ENCODE data around the gene TNFRSF19.

TNFRSF19 gene

GRCh38 chr13:23655321-23655720 lies 85.1 kb downstream of the TNFRSF19 start:
- no peak for DNase-seq (ENCODE audit: low read depth)
- TF ChIP-seq, protein P1, sequence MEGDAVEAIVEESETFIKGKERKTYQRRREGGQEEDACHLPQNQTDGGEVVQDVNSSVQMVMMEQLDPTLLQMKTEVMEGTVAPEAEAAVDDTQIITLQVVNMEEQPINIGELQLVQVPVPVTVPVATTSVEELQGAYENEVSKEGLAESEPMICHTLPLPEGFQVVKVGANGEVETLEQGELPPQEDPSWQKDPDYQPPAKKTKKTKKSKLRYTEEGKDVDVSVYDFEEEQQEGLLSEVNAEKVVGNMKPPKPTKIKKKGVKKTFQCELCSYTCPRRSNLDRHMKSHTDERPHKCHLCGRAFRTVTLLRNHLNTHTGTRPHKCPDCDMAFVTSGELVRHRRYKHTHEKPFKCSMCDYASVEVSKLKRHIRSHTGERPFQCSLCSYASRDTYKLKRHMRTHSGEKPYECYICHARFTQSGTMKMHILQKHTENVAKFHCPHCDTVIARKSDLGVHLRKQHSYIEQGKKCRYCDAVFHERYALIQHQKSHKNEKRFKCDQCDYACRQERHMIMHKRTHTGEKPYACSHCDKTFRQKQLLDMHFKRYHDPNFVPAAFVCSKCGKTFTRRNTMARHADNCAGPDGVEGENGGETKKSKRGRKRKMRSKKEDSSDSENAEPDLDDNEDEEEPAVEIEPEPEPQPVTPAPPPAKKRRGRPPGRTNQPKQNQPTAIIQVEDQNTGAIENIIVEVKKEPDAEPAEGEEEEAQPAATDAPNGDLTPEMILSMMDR (IDR thresholded peaks at IDR 0.05; ENCODE audit: insufficient read depth, low read depth, low read length, missing control alignments): no peak
- H3K4me3 ChIP-seq (ENCODE audit: low read depth, low read length): no peak overlapping the region

- TF ChIP-seq, protein P1 (IDR thresholded peaks at IDR 0.05; ENCODE audit: insufficient read depth, low read depth, low read length, missing control alignments): no peak
- H3K4me3 ChIP-seq (ENCODE audit: low read depth, low read length): no peak overlapping the region
- peak; percentile 35 for DNase-seq (ENCODE audit: low read depth)
These were observed 86.6 kb downstream of the TNFRSF19 start for GRCh38 chr13:23656637-23657371.

DNA sequence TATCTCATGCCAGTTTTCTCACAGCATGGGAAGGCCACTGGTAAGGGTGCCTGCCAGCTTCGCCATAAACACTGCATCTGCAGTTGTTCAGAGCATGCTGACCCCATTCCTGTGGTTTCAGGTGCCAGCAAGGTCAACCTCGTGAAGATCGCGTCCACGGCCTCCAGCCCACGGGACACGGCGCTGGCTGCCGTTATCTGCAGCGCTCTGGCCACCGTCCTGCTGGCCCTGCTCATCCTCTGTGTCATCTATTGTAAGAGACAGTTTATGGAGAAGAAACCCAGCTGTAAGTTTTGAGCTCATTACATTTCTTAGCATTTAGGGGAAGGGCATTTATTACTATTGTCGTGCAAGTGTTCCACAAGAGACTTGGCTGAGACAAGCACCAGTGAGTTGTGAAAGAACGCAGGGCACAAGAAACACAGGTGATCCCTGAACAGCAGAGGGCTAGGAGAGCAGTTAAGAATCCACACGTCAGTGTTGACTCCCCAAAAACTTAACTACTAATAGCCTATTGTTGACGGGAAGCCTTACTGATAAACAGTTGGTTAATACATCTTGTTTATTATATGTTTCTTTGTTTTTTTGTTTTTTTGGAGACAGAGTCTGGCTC lies 88.8 kb downstream of the TNFRSF19 start:
- no peak overlapping the region for H3K4me3 ChIP-seq (ENCODE audit: low read depth, low read length)
- no peak for DNase-seq (ENCODE audit: low read depth)
- TF ChIP-seq, protein P1 (IDR thresholded peaks at IDR 0.05; ENCODE audit: insufficient read depth, low read depth, low read length, missing control alignments): no peak

GRCh38 chr13:23660249-23660648 lies 90.0 kb downstream of the TNFRSF19 start:
- TF ChIP-seq, protein P1 (IDR thresholded peaks at IDR 0.05; ENCODE audit: insufficient read depth, low read depth, low read length, missing control alignments): no peak
- DNase-seq (ENCODE audit: low read depth): no peak
- no peak overlapping the region for H3K4me3 ChIP-seq (ENCODE audit: low read depth, low read length)

GRCh38 chr13:23666582-23666981 lies 96.4 kb downstream of the TNFRSF19 start:
- H3K4me3 ChIP-seq (ENCODE audit: low read depth, low read length): no peak overlapping the region
- TF ChIP-seq, protein P1 (IDR thresholded peaks at IDR 0.05; ENCODE audit: insufficient read depth, low read depth, low read length, missing control alignments): no peak
- no peak for DNase-seq (ENCODE audit: low read depth)

GRCh38 chr13:23667750-23668149 lies 97.5 kb downstream of the TNFRSF19 start:
- H3K4me3 ChIP-seq (ENCODE audit: low read depth, low read length): no peak overlapping the region
- TF ChIP-seq, protein P1 (IDR thresholded peaks at IDR 0.05; ENCODE audit: insufficient read depth, low read depth, low read length, missing control alignments): peak; percentile 4
- peak; percentile 37 for DNase-seq (ENCODE audit: low read depth)

All from GM12865 (cell line).